ENCODE results near the gene LRCH4. TPM values are rescaled to one million over a fixed set of nuclear protein-coding genes. Genes with fewer than 3 reads are reported as not detected.

Gene LRCH4
- total and polyA plus RNA-seq, 9 of the 15 experiments (the other 6 are each of a cell fraction or from before 2014, with no cell fraction given): 0.06 to 63.3 (median 15.0) TPM

- Histone ChIP-seq H3K4me2 (ENCODE audit: insufficient read depth, low read length) (peak overlapping the region; percentile 89), H3K27me3 (ENCODE audit: control insufficient read depth in 2 of 2, insufficient read depth in 2 of 2, low read length in 2 of 2) (no peaks in the 10 kb centered on the region), H4K20me1 (replicated peaks; ENCODE audit: control insufficient read depth, insufficient read depth, low read length) (no peaks in the 10 kb centered on the region), H3K4me1 (replicated peaks in 1 of 2; ENCODE audit: control insufficient read depth in 2 of 2, insufficient read depth in 2 of 2, low read length in 2 of 2) (peaks cover 35 to 65% of the 10 kb centered on the region in 2 experiments), H3K9ac (ENCODE audit: insufficient read depth in 1 of 2, low read depth in 2 of 2, low read length in 2 of 2) (peak overlapping the region; percentile 23 to 89; a peak in 1 of 4 replicates), H3K9me1 (ENCODE audit: control insufficient read depth, insufficient read depth, low read length) (peaks cover 5% of the 10 kb centered on the region), H3K27ac (ENCODE audit: extremely low read depth, low read depth, low read length) (peak overlapping the region; percentile 54; the same call in 2 of the 3 replicates), H2AFZ (ENCODE audit: low read depth, low read length) (peak overlapping the region; percentile 95), H3K9me3 (replicated peaks; ENCODE audit: control insufficient read depth, insufficient read depth, low read depth, low read length) (no peaks in the 10 kb centered on the region), H3K79me2 (ENCODE audit: control insufficient read depth, insufficient read depth, low read length) (peaks cover 5% of the 10 kb centered on the region; the same call in 1 of the 3 replicates), H3K4me3 (peak overlapping the region; percentile 58), H3K36me3 (ENCODE audit: control insufficient read depth, insufficient read depth, low read length) (no peaks in the 10 kb centered on the region)
- no peak for FAIRE-seq
- 0 out of 3 replicates have a peak, but pooled peaks have one; percentile 3 for ATAC-seq
- intact Hi-C loops (cut with micrococcal nuclease) (no loop called here), in situ Hi-C loops (cut with MboI) (no loop called here)
- ChIA-PET POLR2A (interaction anchor here (0.6 to 1.6 kb wide), 8 partner anchors 9 to 117 kb away, joined by 3 to 7 read pairs (median 3); partner anchors contain the start of genes EPO, FBXO24, LRCH4 and MOSPD3), CTCF (ENCODE audit: low intra/inter-chr PET ratio) (no interaction called here)
- BruUV-seq (replicated peaks): no TSS peak
- WGBS (ENCODE audit: insufficient coverage, low coverage, missing lambda C conversion rate): 21% methylated on average over 14 of the region's 21 CpGs
- peak; percentile 58 to 74 (median 63) for DNase-seq (ENCODE audit: extremely low read depth in 1 of 4, low spot score in 3 of 4)
- no peak for TF ChIP-seq NR2C1 (IDR thresholded peaks at IDR 0.05)
- TF ChIP-seq NR2C1 (tag; IDR thresholded peaks at IDR 0.05): no peak
- TF ChIP-seq XRCC4 (IDR thresholded peaks at IDR 0.05; ENCODE audit: extremely low read depth, insufficient read depth, insufficient read length): no peak
- TF ChIP-seq NFATC3 (IDR thresholded peaks at IDR 0.05): no peak
- no peak for TF ChIP-seq SMARCA5 (IDR thresholded peaks at IDR 0.05)
- TF ChIP-seq ZNF592 (IDR thresholded peaks at IDR 0.05): no peak
- TF ChIP-seq NR0B1 (IDR thresholded peaks at IDR 0.05; ENCODE audit: partially characterized antibody): no peak
- TF ChIP-seq ZNF3 (CRISPR knock-in tag; IDR thresholded peaks at IDR 0.05): no peak
- no peak for TF ChIP-seq ZHX1 (conservative IDR thresholded peaks at IDR 0.05; ENCODE audit: low read length)
- TF ChIP-seq E2F6 (IDR thresholded peaks at IDR 0.05; ENCODE audit: borderline replicate concordance in 1 of 2, extremely low read depth in 1 of 2, insufficient read depth in 1 of 2, insufficient read length in 1 of 2, low read depth in 1 of 2, low read length in 1 of 2, poor library complexity in 1 of 2, severe bottlenecking in 1 of 2): peak; percentile 36 to 68
Measured at GRCh38 chr7:100602889-100603725, 17.2 kb upstream of the LRCH4 start.

Data from K562 (cell line).